SK-N-SH treated with all-trans-retinoic acid at 6 μM for 48 hours (cell line): ENCODE data around the gene C1QC.

Experiments used
- ATAC-seq: fragments of 200-7000 bp; cut with Tn5 transposase; 3 replicates; pipeline ENCODE4 v1.9.1; 2020; ENCODE audit warnings: mild to moderate bottlenecking, moderate library complexity
- ARNTL ChIP-seq: fragments of 450-650 bp; formaldehyde crosslinking; IDR thresholded peaks from 2 replicates; pipeline ENCODE4 v1.5.0; 2020; ENCODE audit warnings: low read depth, mild to moderate bottlenecking, moderate library complexity, borderline replicate concordance
- BACH2 ChIP-seq: fragments of 250-450 bp; sonication (Bioruptor Pico); IDR thresholded peaks from 2 replicates; pipeline ENCODE4 v1.9.0; 2021; ENCODE audit warnings: mild to moderate bottlenecking, borderline replicate concordance
- CREB5 ChIP-seq: fragments of 250-450 bp; sonication (Bioruptor Pico); IDR thresholded peaks from 2 replicates; pipeline ENCODE4 v1.5.1; 2020; ENCODE audit warnings: low read depth, mild to moderate bottlenecking, moderate library complexity
- CSDC2 ChIP-seq: fragments of 250-450 bp; sonication (Bioruptor Pico); IDR thresholded peaks from 2 replicates; pipeline ENCODE4 v1.5.0; 2020; ENCODE audit warnings: mild to moderate bottlenecking, moderate library complexity
- CSRNP3 ChIP-seq: fragments of 250-450 bp; sonication (Bioruptor Pico); IDR thresholded peaks from 2 replicates; pipeline ENCODE4 v1.5.1; 2021; ENCODE audit warnings: mild to moderate bottlenecking, moderate library complexity
- ESRRG ChIP-seq: fragments of 250-450 bp; sonication (Bioruptor Pico); IDR thresholded peaks from 2 replicates; pipeline ENCODE4 v1.6.1; 2021; ENCODE audit warnings: mild to moderate bottlenecking
- GLIS3 ChIP-seq: fragments of 250-450 bp; sonication (Bioruptor Pico); IDR thresholded peaks from 2 replicates; pipeline ENCODE4 v1.5.0; 2020; ENCODE audit warnings: mild to moderate bottlenecking, moderate library complexity
- ISL1 ChIP-seq: fragments of 250-450 bp; sonication (Bioruptor Pico); IDR thresholded peaks from 2 replicates; pipeline ENCODE4 v2.1.2; 2022; ENCODE audit warnings: mild to moderate bottlenecking, moderate library complexity
- OSR1 ChIP-seq: fragments of 250-450 bp; sonication (Bioruptor Pico); IDR thresholded peaks from 2 replicates; pipeline ENCODE4 v1.8.0; 2022; ENCODE audit warnings: moderate library complexity, mild to moderate bottlenecking, inconsistent platforms
- PATZ1 ChIP-seq: fragments of 250-450 bp; sonication (Bioruptor Pico); IDR thresholded peaks from 2 replicates; pipeline ENCODE4 v1.8.0; 2020; ENCODE audit warnings: mild to moderate bottlenecking, moderate library complexity, borderline replicate concordance
- POU6F1 ChIP-seq: fragments of 250-450 bp; sonication (Bioruptor Pico); IDR thresholded peaks from 2 replicates; pipeline ENCODE4 v1.8.0; 2021; ENCODE audit warnings: low read depth, mild to moderate bottlenecking, moderate library complexity, borderline replicate concordance
- RARB ChIP-seq: fragments of 250-450 bp; sonication (Bioruptor Pico); IDR thresholded peaks from 2 replicates; pipeline ENCODE4 v1.8.0; 2021; ENCODE audit warnings: mild to moderate bottlenecking, moderate library complexity
- TCF4 ChIP-seq: fragments of 250-450 bp; sonication (Bioruptor Pico); IDR thresholded peaks from 2 replicates; pipeline ENCODE4 v1.8.0; 2021; ENCODE audit warnings: mild to moderate bottlenecking, moderate library complexity, borderline replicate concordance
- TSHZ2 ChIP-seq: fragments of 250-450 bp; sonication (Bioruptor Pico); IDR thresholded peaks from 2 replicates; pipeline ENCODE4 v1.5.0; 2020; ENCODE audit warnings: mild to moderate bottlenecking, moderate library complexity
- ZC3H10 ChIP-seq: fragments of 250-450 bp; sonication (Bioruptor Pico); IDR thresholded peaks from 2 replicates; pipeline ENCODE4 v1.5.1; 2021; ENCODE audit warnings: mild to moderate bottlenecking, moderate library complexity
- ZNF565 ChIP-seq: fragments of 450-650 bp; formaldehyde crosslinking; conservative IDR thresholded peaks from 2 replicates; pipeline ENCODE4 v1.5.0; 2020; ENCODE audit warnings: low read depth, mild to moderate bottlenecking, moderate library complexity
- ZNF70 ChIP-seq: fragments of 450-650 bp; formaldehyde crosslinking; IDR thresholded peaks from 2 replicates; pipeline ENCODE4 v1.5.0; 2020; ENCODE audit warnings: mild to moderate bottlenecking, moderate library complexity
- ZNF8 ChIP-seq: fragments of 450-650 bp; formaldehyde crosslinking; IDR thresholded peaks from 2 replicates; pipeline ENCODE4 v1.5.0; 2020; ENCODE audit warnings: mild to moderate bottlenecking, moderate library complexity

The C1QC gene

GRCh38 chr1:22654692-22655091 lies 11.3 kb downstream of the C1QC start (continued):
- TF ChIP-seq PATZ1 (CRISPR knock-in tag) = no peak
- TF ChIP-seq, all 23 proteins: peak for 0

GRCh38 chr1:22658385-22659163 lies 15.1 kb downstream of the C1QC start:
- ATAC-seq = no peak
- TF ChIP-seq ISL1 (CRISPR knock-in tag) (no peak), POU6F1 (CRISPR knock-in tag) (no peak), ARNTL (CRISPR knock-in tag) (no peak), TCF4 (CRISPR knock-in tag) (no peak), ESRRG (CRISPR knock-in tag) (no peak), CSRNP3 (CRISPR knock-in tag) (no peak), ZC3H10 (no peak), GLIS3 (CRISPR knock-in tag) (no peak), OSR1 (CRISPR knock-in tag) (no peak), ZNF565 (CRISPR knock-in tag) (no peak), ZNF8 (no peak), CSDC2 (CRISPR knock-in tag) (no peak)

GRCh38 chr1:22660716-22661241 lies 17.3 kb downstream of the C1QC start:
- TF ChIP-seq POU6F1 (CRISPR knock-in tag) = no peak
- TF ChIP-seq CSDC2 (CRISPR knock-in tag) = no peak
- TF ChIP-seq CSRNP3 (CRISPR knock-in tag) = no peak
- ATAC-seq = no peak

GRCh38 chr1:22661880-22662279 lies 18.4 kb downstream of the C1QC start:
- no peak for ATAC-seq
- TF ChIP-seq OSR1 (CRISPR knock-in tag) (no peak), GLIS3 (CRISPR knock-in tag) (no peak)

GRCh38 chr1:22662318-22662717 lies 18.9 kb downstream of the C1QC start:
- peak; percentile 83 for ATAC-seq
- TF ChIP-seq TCF4 (CRISPR knock-in tag) (no peak), ZNF565 (CRISPR knock-in tag) (no peak), ESRRG (CRISPR knock-in tag) (no peak), TSHZ2 (no peak), ZNF70 (no peak), CSRNP3 (CRISPR knock-in tag) (no peak), BACH2 (CRISPR knock-in tag) (no peak), CREB5 (CRISPR knock-in tag) (no peak), CSDC2 (CRISPR knock-in tag) (no peak), ARNTL (CRISPR knock-in tag) (no peak), RARB (no peak)
